GM19452 (cell line): ENCODE results near the gene TCF4.
A peak's percentile ranks its signal among the peaks of the same experiment; 100 is the strongest.
"Not testable (repeated sequence)": the region's sequence is repeated elsewhere in the genome, so short reads cannot be mapped to it uniquely, and the experiment has no call there.

Experiments
- ATAC-seq: cut with Tn5 transposase; IDR thresholded peaks from one replicate; pipeline ENCODE4 v1.9.1; 2021; ENCODE audit not compliant: unreplicated experiment

The TCF4 gene

DNA sequence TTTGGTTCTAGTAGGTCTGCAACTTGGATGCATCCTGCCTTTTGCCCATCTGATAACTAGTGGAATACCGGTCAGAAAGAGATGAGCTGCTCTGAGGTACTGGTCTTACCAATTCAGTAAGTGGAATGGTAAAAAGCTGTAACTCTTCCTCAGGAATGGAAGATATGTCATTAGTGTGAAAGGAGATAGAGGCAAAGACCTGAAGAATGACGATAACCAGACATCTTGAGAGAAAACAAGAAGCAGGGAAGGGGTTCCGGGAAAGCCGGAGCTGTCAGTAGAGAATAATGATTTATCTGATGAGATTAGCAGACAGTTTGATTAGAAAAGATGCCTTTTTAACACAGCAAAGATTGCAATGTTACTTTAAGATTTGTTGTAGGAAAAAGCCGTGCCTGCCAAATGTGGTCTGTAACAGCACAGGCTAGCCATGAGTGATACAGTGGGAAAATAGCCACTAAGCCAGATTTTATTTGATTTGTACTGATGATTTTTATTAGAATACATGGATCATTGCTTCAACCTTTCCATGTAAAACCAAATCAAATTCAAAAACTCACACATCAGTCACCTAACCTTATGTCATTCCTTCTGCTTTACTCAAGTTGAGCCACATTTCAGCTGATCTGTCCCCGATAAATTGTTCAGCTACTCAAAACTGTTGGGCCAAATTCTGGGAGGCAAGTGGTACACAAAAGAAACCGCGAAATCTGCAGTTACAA is 110.0 kb downstream of the TCF4 start:
- ATAC-seq: peak; percentile 35

DNA sequence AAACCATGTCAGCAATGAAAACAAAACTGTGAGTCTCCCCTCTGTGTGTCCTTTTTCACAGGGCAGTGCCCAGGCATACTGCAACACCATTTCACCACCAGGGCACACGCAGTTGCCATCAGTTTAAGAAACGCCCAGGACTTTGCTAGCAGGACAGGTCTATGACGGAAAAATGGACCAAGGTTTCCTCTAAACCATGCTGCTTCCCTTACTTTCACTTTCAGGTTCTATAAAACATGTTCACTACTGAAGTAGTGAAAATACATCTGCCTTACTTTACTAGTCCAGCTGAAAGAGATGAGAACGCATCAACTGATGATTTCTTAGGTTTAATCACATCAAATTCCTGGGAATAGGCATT is 110.5 kb downstream of the TCF4 start:
- ATAC-seq: peak; percentile 87

DNA sequence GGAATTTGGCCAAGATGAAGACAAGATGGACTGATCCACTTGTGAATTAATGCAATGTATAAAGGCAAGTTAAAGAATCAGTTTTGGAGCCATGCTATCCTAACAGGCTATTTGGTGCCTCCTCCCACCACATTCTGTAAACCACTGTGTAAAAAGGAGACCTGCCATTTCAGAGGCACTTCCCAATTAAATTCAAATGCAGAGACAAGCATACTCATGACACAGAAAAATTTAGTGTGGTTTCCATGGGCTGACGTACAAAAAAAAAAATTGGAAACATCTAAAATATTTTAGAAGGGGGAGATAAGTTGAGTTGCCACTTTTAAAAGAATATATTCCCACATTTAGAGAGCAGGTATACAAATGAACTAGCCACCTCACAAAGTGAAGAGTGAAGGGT is 112.1 kb downstream of the TCF4 start:
- ATAC-seq: no peak

DNA sequence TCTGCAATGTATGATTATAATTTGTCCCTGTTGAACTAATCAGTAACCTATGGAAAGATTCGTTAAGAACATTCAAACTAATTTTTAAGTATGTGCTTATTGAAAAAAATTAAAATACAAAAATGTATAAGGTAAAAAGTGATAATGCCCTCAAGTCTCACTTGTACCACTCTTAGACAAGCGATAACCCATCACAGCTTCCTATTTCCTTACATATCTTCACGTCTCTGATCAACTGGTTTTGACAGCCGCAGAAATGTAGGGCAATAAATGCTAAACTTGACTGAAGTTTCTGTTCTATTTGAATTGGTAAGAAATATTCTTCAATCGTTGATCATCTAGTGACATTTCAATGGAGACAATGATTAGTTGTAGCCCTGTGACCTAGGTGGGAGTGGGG is 112.5 kb downstream of the TCF4 start:
- no peak for ATAC-seq

DNA sequence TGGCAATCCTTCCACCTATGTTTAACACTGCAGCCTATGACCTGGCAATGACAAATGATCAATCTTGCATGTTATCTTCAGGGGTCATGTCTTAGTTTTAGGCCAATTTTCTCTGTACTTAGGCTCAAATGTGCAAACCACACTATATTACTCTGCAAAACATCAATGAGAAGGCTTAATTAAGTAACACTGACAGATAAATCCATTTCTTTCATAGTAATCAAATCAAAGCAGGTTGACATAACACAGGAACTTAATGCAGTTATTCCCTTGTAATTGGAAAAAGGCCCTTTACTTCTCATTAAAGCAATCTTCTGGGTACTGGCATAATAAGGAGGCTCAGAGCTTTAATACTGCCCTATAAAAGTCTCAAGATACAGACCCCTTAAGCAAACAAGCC is 114.4 kb downstream of the TCF4 start:
- ATAC-seq: no peak

DNA sequence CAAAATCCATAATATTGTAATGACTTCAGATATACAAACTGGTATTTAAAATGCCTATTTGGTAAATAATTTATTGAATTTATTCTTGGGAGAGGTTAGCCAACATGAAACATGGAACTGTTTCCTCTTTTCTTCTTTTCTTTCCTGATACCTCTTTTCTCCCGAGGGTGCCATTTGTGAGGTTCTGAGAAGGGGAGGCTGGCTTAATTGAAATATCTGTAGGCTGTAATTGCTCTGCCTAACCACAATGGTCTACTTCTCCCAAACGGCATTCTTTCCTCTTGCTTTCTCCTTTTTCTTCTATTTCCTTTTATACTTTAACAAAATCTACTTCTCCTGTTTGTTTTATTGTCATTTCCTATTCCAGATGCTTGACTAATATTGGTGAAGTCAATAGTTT is 114.9 kb downstream of the TCF4 start:
- no peak for ATAC-seq

DNA sequence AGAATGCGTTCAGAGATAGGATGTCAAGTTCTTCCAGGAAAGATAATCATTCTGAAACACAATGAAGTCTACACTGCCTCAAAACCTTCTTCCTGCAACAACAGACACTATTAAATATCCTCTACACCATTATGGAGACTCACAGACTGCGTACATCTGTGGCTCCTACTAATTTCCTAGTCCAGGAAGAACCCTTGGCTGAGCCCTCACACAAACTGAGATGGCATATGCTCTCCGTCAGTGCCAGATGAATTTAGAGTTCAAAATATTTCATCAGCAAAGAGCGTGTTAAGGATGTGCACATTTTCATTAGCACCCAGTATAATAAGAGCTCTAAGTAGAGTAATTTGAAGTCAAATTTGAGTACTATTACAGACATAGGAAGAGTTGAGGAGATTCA is 117.2 kb downstream of the TCF4 start:
- no peak for ATAC-seq

DNA sequence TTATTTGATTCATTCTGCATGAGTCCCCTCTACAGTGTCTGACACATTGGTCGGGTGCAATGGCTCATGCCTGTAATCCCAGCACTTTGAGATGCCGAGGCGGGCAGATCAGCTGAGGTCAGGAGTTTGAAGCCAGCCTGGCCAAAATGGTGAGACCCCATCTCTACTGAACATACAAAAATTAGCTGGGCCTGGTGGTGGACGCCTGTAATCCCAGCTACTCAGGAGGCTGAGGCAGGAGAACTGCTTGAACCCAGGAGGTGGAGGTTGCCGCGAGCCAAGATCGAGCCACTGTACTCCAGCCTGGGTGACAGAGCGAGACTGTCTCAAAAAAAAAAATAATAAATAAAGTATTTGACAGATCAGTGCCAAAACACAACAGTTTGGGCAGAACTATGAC is 118.9 kb downstream of the TCF4 start:
- not testable (repeated sequence) for ATAC-seq

DNA sequence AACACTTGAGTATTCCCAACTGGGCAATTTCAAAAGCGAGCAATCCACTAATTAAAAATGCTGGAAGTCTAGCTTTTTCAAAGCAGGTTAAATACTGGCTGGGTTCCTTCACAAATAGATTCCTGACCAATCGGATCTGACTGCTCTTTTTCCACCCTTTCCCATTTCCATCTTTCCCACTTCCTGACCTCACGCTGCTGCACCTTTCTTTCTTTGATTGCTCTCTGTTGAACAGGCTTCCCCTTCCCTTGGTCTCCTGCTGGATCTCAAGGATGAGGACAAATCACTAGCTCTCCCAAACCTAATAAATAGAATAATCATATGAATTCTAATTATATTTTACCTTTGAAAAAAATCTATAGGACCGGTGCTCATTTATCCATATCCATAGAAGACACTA is 121.2 kb downstream of the TCF4 start:
- no peak for ATAC-seq

DNA sequence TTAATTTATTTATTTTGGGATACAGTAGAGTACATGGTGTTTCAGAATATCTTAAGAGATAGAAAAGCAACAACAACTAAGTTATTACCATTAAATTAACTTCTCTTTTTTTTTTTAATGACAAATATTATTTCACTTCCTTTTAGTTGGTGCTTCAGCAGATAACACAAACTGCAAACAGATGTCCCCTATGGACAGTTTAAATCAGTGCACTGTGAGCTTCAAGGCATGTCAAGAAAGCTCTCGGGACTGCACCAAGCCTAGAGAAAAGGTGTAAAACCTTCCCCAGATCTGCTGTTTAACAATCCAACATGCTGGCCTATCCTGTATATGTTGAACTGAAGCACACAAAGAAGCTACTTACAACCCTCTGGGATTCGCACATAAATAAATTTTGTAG is 122.7 kb downstream of the TCF4 start:
- ATAC-seq: no peak

DNA sequence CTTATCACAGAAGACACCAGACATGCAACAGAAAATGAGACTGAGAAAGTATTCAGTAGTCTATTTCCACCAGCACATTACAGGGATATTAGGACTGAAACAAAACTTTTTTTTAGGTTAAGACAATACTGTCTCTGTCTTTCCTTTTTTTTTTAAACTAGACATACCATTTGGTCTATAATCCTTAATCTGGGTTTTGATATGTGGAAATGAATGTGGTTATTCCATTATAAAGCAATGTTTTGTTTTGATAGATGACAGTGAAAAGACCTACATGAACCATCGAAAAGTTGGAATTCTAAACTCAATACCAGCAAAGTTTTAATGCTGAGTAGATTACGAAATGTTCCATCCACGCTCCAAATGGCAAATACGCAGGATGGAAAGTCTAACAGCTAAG is 123.4 kb downstream of the TCF4 start:
- ATAC-seq: no peak

DNA sequence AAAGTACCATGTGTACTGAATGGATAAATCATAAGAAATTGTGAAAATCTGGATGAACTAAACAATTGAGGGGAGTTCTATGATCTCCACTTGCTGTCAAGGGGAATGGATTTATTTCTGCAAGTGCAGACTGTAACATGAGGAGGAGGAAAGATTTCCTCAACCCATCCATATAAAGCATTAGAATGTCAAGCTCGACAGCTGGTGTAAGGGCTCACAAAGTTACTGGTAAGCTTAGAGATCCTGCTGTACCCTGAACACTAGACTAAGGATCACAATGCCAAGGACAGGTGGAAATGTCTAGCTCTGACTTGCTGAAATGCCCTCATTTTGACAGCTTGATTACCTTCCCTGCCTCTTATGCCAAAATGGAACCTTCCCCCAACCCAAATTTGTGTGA is 125.3 kb downstream of the TCF4 start:
- ATAC-seq: no peak

DNA sequence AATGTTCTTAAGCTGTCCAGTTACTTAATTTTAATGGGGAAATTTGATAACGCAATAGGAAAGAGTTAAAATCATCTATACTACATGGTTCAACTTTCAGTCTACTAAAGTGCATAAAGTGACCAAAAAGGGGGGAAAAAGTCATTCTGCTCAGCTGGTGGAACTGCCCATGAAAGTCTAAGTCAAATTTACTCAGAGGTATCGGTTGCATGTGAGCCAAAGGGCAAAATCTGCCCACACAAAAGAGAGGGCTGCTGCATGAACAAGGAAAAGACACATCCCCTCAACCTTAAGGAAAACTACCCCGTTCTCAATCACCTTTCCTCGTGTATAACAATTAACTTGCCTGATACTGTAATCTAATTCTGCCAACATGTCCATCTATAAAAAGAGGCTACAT is 126.1 kb downstream of the TCF4 start:
- ATAC-seq: no peak

DNA sequence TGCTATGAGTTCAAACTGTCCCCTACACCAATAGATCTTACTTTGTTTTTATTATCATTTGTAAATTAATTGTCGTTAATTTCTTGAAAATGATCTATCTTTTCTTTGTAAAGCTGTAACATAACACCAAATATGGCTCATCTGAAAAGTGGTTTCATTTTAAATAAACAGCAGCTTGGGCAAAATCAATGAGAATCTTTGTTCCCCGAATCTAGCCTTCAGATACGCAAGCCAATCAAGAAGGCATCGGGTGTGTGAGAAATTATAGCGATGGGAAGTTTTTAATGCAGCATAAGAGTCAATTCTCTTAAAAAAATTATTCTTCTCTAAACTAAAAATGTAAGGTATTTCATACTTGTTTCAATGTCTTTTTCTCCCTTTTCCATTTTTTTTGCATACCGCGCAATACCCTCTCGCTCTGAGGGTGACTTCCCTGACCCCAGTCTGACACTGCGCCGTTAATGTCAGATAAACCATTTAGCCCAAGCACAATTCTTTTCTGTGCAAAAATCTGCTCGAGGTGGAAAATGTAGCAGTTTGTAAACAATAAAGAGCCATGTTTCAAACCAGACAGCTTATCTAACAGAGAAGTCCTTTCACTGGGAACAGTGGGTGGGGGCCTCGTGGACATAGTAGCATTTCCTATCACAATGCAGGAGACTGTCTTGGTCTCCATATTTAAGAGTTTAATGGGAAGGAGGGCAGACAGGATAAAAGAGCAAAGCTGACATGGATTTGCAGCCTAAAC is 129.4 kb downstream of the TCF4 start:
- no peak for ATAC-seq

DNA sequence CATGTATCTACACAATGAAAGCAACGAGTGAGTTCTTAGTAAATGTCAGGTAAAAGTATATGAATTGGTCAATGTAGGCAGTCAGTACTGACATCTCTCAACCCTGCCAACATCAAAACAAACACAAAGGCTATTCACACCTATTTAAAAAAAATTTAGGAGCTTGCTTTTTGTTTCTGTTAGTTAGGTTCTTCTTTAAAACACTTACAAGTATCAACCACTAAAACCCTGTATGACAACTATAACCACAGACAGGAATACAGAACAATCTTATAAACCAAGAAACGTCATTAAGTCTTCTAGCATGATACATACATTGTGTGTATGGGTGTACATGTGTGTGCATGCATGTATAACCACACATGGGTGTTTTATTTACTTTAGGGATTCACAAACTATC is 131.0 kb downstream of the TCF4 start:
- ATAC-seq: no peak

DNA sequence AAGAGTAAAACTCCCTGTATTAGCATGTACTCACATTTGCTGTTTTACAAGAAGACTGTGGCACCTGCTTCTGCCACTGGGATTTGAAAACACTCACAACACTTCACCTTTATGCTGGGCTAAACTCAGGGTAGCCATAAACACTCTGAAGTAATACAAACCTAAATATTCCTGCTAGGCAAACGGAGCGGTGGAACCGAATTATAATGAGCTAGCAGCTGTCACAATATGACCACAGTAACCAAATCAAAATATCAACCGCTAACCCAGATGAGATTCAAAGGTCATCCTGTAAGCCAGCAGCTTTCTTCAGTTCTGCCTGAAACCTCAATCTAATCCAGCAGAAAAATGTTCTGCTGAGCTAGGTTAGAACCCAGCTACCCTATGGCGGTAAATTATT is 132.1 kb downstream of the TCF4 start:
- no peak for ATAC-seq

DNA sequence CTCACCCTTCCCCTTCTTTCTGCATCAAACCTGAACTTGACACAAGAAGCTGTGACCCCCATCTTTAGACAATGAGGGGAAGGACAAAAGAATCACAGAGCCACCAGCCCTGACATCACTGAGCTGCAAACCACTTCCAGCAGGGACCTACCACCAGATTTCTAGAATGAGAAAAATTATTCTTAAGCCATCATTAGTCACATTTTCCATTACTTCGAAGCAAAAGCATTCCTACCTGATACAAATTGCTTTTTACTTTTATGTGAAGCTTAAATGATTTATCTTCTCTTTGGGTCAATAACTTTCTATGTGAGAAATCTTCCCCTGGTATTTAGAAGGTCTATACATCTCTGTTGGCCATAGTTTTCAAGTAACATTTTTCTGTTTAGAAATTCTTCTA is 134.8 kb downstream of the TCF4 start:
- ATAC-seq: no peak

DNA sequence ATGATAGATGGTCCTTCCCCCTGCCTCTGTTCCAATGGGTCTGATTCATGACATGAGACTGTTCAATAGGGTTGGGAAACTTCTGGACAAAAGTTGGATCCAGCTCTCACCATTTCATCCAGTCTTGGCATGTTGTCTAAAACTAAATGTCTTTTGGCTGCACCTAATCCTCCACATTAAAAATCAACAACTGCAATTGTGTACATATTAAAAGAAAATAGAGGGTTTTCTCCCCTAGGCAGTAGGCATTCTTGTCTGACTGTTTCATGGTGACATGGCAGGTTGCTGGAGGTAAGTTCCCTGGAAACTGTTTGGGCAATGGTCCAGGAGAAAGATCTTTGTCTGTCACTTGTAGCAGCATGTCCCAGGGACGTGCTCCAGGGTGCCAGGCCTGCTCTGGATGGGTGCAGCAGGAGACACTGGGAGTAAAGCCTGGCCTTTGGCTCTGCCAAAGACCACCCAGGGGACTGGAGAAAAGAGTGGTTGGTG is 135.8 kb downstream of the TCF4 start:
- no peak for ATAC-seq

DNA sequence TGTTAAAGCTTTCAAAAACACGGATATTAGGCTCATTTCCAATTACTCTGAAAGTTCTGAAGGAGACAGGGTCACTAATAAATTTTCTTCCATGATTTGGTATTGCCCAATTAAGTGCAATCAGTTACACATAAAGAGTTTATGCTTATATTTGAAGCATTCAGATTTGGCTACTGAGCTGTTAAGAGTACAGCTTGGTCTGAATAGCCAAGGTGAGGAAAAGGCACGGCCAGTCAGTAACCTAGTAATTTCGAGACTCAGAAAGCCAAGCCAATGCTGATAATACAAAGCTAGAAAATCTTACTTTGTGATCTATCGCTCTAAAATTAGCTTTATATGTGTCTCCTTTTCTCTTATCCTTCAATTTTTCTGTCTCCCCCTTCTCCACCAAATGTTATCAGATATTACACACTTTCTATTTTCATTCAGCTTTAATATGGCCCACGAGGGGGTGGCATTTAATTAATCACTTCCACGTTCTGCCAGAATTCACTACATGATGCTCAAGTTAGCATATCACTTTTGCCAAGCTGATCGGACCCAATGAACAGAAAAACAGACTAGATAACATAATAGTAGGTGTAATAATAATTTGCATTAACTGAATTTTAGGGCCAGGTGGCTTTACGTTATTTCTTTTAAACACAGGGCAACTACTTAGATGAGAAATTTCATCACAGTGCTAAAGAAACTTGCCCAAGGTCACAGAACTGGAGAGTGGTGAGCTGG is 138.4 kb downstream of the TCF4 start:
- ATAC-seq: no peak

DNA sequence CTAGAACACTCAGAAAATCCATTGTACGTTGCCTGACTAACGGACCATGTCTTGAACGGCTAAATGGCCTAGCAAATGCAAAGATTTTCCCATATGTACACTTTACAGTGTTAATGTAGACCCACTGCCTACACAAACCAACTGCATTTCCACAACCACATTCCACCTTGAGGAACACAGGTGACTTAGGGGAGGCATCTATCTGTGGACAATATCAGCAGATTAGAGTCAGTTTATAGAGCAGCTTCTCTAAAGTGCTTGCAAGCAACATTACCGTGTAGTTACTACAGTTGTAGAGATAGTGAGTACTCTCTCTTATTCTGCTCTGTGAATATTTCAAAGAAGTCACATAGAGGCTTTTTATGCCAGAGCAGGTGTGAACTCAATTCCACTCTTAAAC is 139.6 kb downstream of the TCF4 start:
- ATAC-seq: no peak

DNA sequence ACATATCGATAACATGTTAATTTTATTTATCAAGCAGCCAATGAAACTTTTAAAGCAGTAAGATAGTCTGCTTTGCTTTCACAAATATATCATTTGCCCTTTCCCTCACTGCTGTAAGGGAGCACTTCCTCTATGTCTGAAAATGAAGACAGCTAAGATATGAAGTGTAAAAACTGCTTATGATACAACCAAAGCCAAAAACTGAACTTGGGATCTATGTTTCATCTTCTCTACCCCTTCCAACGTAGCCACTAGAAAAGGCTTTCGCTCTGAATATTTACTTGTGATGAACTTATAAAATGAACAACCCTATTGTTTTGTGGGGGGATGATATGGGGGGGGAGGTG is 140.3 kb downstream of the TCF4 start:
- ATAC-seq: no peak

DNA sequence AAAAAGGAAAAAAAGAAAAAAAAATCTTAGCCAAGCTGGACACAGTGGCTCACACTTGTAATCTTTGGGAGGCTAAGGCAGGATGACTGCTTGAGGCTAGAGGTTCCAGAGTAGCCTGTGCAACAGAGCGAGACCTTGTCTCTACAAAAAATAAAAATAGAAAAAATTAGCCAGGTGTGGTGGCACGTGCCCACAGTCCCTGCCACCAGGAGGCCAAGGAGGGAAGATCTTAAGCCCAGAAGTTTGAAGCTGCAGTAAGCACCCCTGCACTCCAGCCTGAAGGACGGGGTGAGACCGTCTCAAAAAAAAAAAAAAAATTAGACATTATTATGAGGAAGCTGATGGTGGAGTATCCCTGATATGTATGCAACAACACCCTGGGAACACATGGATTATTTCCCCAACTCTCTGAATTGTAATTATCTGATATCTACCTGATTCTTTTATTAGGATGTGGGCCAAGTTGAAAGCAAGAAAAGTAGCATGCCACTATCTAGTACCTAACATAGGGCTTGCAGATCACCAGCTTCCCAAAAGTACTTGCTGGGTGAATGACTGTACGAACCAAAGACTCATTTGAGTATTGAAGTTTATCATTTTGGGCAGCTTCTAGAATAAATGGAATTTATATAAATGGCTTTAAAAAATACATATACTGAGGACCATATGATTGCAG is 140.9 kb downstream of the TCF4 start:
- ATAC-seq: no peak
